ENCODE measurements around the gene CLSTN1. TPM values are rescaled to one million over a fixed set of nuclear protein-coding genes. Genes with fewer than 3 reads are reported as not detected.

Gene CLSTN1
- total and polyA plus RNA-seq, 2 donors (not counting 1 experiment from before 2014, with no cell fraction given): 34.9 to 81.4 TPM

DNA sequence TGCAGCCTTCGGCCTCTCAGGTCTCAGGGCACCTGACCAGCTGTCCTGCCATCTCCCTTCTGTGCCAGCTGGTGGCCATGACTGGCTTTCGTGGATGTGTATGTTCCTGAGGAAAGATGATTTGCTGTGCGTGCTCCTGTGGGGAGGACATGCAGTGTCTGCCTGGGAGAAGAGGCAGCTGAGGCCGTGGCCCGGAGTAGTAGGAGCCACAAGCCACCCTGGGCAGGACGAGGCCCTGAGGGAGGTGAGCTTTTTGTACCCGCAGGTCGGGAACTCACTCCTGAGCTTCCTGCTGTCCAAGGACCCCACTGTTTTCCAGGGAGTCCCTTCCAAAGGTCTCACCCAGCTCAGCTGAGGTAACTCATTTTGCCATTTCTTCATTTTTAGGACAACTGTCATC, 113.7 kb downstream of the CLSTN1 start:
- Mint-ChIP-seq H3K27ac (peak overlapping the region; percentile 44), H3K27me3 (no peaks in the 10 kb centered on the region), H3K4me1 (peaks cover 30% of the 10 kb centered on the region), H3K9me3 (ENCODE audit: insufficient read depth) (no peaks in the 10 kb centered on the region), H3K4me3 (no peak overlapping the region)
- Histone ChIP-seq H3K4me2 (replicated peaks; ENCODE audit: low read depth, low read length, poor library complexity, severe bottlenecking) (no peak overlapping the region), H3K79me2 (ENCODE audit: control insufficient read depth, insufficient read depth, low read length) (peaks cover 93% of the 10 kb centered on the region), H3K36me3 (replicated peaks in 1 of 2; ENCODE audit: control extremely low read depth in 1 of 2, control insufficient read depth in 1 of 2, extremely low read depth in 1 of 2, insufficient read depth in 2 of 2, low read length in 1 of 2) (peaks cover 5 to 54% of the 10 kb centered on the region in 2 experiments), H3K9me3 (ENCODE audit: control extremely low read depth in 1 of 3, control insufficient read depth in 2 of 3, insufficient read depth in 1 of 3, low read length in 2 of 3) (no peaks in the 10 kb centered on the region), H4K20me1 (ENCODE audit: control insufficient read depth, insufficient read depth, low read length, poor library complexity, severe bottlenecking) (peaks cover 66% of the 10 kb centered on the region), H3K27ac (ENCODE audit: low read length in 2 of 2) (peak overlapping the region in 1 of 2 donors; percentile 8), H3K4me1 (ENCODE audit: control insufficient read depth in 2 of 2, insufficient read depth in 2 of 2, low read length in 2 of 2) (peaks cover 16 to 30% of the 10 kb centered on the region in 2 donors), H3K4me3 (ENCODE audit: control extremely low read depth in 1 of 5, extremely low read depth in 1 of 5, insufficient read depth in 1 of 5, low read depth in 2 of 5, low read length in 4 of 5) (no peak overlapping the region), H3K27me3 (replicated peaks in 1 of 4; ENCODE audit: control extremely low read depth in 1 of 4, control insufficient read depth in 3 of 4, insufficient read depth in 4 of 4, low read length in 3 of 4) (no peaks in the 10 kb centered on the region), H2AFZ (ENCODE audit: insufficient read depth, low read depth, low read length, poor library complexity, severe bottlenecking) (no peak overlapping the region), H3K9ac (ENCODE audit: low read length) (no peak overlapping the region)
- CTCF ChIA-PET: interaction anchor here (0.6 to 4.2 kb wide), 4 partner anchors 11 to 93 kb away, joined by 3 to 15 read pairs (median 4); no protein-coding TSS in a partner anchor
- intact Hi-C loops (cut with micrococcal nuclease): no loop called here
- POLR2A ChIA-PET: no interaction called here
- ATAC-seq (ENCODE audit: low read depth) (no peak), DNase-seq (no peak)
- 98% methylated on average over 8 of the region's 8 CpGs for WGBS (ENCODE audit: insufficient coverage)
- TF ChIP-seq, protein P1, sequence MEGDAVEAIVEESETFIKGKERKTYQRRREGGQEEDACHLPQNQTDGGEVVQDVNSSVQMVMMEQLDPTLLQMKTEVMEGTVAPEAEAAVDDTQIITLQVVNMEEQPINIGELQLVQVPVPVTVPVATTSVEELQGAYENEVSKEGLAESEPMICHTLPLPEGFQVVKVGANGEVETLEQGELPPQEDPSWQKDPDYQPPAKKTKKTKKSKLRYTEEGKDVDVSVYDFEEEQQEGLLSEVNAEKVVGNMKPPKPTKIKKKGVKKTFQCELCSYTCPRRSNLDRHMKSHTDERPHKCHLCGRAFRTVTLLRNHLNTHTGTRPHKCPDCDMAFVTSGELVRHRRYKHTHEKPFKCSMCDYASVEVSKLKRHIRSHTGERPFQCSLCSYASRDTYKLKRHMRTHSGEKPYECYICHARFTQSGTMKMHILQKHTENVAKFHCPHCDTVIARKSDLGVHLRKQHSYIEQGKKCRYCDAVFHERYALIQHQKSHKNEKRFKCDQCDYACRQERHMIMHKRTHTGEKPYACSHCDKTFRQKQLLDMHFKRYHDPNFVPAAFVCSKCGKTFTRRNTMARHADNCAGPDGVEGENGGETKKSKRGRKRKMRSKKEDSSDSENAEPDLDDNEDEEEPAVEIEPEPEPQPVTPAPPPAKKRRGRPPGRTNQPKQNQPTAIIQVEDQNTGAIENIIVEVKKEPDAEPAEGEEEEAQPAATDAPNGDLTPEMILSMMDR (IDR thresholded peaks at IDR 0.05): no peak
- no peak for TF ChIP-seq EZH2 (IDR thresholded peaks at IDR 0.05; ENCODE audit: borderline replicate concordance, insufficient read depth, low read depth, low read length, poor library complexity, severe bottlenecking)

DNA sequence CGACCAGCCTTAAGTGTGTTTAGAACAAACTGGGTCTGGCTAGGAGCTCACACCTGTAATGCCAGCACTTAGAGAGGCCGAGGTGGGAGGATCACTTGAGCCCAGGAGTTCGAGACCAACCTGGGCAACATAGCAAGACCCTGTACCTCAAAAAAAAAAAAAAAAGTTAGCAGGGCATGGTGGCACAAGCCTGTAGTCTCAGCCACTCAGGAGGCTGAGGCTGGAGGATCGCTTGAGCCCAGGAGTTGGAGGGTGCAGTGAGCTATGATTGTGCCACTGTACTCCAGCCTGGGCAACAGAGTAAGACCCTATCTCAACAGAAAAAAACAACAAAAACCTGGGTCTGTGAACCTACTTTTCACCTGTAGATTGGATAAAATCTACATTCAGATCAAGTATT, 117.6 kb downstream of the CLSTN1 start:
- 100% methylated on average over 1 of the region's 4 CpGs for WGBS (ENCODE audit: insufficient coverage)
- H3K9ac ChIP-seq (ENCODE audit: low read length): no peak overlapping the region
- Mint-ChIP-seq H3K27me3 (no peaks in the 10 kb centered on the region), H3K27ac (no peak overlapping the region), H3K4me1 (peaks cover 52% of the 10 kb centered on the region), H3K4me3 (no peak overlapping the region), H3K9me3 (ENCODE audit: insufficient read depth) (peaks cover 5% of the 10 kb centered on the region)
- peaks cover 91% of the 10 kb centered on the region for H4K20me1 ChIP-seq (ENCODE audit: control insufficient read depth, insufficient read depth, low read length, poor library complexity, severe bottlenecking)
- intact Hi-C loops (cut with micrococcal nuclease): no loop called here
- H3K27ac ChIP-seq (ENCODE audit: low read length in 2 of 2): peak overlapping the region in 1 of 2 donors; percentile 9
- ATAC-seq (ENCODE audit: low read depth) (no peak), DNase-seq (no peak)
- no peaks in the 10 kb centered on the region for H3K27me3 ChIP-seq (replicated peaks in 1 of 4; ENCODE audit: control extremely low read depth in 1 of 4, control insufficient read depth in 3 of 4, insufficient read depth in 4 of 4, low read length in 3 of 4)
- H3K4me2 ChIP-seq (replicated peaks; ENCODE audit: low read depth, low read length, poor library complexity, severe bottlenecking): no peak overlapping the region
- CTCF ChIA-PET: interaction anchor here (4.2 to 6.3 kb wide), 2 partner anchors 10 to 80 kb away, joined by 15 to 37 read pairs; no protein-coding TSS in a partner anchor
- POLR2A ChIA-PET: interaction anchor here (0.6 kb wide), 1 partner anchor 13 kb away, joined by 3 read pairs; no protein-coding TSS in a partner anchor
- TF ChIP-seq EZH2 (IDR thresholded peaks at IDR 0.05; ENCODE audit: borderline replicate concordance, insufficient read depth, low read depth, low read length, poor library complexity, severe bottlenecking): no peak
- TF ChIP-seq, protein P1 (IDR thresholded peaks at IDR 0.05): no peak
- peaks cover 9 to 36% of the 10 kb centered on the region in 2 experiments for H3K36me3 ChIP-seq (replicated peaks in 1 of 2; ENCODE audit: control extremely low read depth in 1 of 2, control insufficient read depth in 1 of 2, extremely low read depth in 1 of 2, insufficient read depth in 2 of 2, low read length in 1 of 2)
- peaks cover 99% of the 10 kb centered on the region for H3K79me2 ChIP-seq (ENCODE audit: control insufficient read depth, insufficient read depth, low read length)
- no peak overlapping the region for H2AFZ ChIP-seq (ENCODE audit: insufficient read depth, low read depth, low read length, poor library complexity, severe bottlenecking)
- no peak overlapping the region for H3K4me3 ChIP-seq (ENCODE audit: control extremely low read depth in 1 of 5, extremely low read depth in 1 of 5, insufficient read depth in 1 of 5, low read depth in 2 of 5, low read length in 4 of 5)
- peaks cover 38 to 47% of the 10 kb centered on the region in 2 donors for H3K4me1 ChIP-seq (ENCODE audit: control insufficient read depth in 2 of 2, insufficient read depth in 2 of 2, low read length in 2 of 2)
- H3K9me3 ChIP-seq (ENCODE audit: control extremely low read depth in 1 of 3, control insufficient read depth in 2 of 3, insufficient read depth in 1 of 3, low read length in 2 of 3): peaks cover 0 to 16% (median 2%) of the 10 kb centered on the region in 3 donors

Data from B cell (primary cell).